ENCODE results near the gene BACH2.
"Not testable (repeated sequence)": the region's sequence is repeated elsewhere in the genome, so short reads cannot be mapped to it uniquely, and the experiment has no call there.

The BACH2 gene

DNA sequence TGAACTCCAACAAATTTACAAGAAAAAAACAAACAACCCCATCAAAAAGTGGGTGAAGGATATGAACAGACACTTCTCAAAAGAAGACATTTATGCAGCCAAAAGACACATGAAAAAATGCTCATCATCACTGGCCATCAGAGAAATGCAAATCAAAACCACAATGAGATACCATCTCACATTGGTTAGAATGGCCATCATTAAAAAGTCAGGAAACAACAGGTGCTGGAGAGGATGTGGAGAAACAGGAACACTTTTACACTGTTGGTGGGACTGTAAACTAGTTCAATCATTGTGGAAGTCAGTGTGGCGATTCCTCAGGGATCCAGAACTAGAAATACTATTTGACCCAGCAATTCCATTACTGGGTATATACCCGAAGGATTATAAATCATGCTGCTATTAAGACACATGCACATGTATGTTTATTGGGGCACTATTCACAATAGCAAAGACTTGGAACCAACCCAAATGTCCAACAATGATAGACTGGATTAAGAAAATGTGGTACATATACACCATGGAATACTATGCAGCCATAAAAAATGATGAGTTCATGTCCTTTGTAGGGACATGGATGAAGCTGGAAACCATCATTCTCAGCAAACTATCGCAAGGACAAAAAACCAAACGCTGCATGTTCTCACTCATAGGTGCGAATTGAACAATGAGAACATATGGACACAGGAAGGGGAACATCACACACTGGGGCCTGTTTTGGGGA lies 264.0 kb downstream of the BACH2 start:
- DNase-seq (ENCODE audit: low read depth, low spot score) = not testable (repeated sequence)

DNA sequence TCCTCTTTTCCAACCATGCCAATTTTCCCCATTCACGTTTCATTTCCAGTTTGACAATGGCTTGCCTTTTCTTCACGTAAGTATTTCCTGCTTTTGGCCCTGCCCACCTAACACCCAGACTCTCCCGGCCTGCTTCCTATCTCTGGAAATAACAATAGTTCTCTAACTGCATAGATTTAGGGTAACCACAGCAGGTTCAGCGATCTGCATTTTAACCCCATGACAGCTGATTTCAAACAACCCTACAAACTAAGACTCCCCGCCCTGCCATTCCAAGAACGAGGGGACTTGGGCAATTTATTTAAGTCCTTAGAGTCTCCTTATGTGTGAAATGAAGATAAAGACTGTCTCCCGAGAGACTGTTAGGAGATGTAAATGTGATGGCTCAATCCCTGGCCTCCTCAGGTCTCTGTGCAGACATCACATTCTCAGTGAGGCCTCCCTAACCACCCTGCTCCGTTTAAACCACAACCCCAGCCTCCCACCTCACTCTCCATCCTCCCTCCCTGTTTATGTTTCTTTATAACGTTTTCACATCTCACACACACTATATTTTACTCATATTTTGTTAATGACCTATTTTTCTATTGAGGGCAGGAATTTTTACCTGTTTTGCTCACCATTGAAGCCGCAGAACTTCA lies 267.5 kb downstream of the BACH2 start:
- no peak for DNase-seq (ENCODE audit: low read depth, low spot score)

DNA sequence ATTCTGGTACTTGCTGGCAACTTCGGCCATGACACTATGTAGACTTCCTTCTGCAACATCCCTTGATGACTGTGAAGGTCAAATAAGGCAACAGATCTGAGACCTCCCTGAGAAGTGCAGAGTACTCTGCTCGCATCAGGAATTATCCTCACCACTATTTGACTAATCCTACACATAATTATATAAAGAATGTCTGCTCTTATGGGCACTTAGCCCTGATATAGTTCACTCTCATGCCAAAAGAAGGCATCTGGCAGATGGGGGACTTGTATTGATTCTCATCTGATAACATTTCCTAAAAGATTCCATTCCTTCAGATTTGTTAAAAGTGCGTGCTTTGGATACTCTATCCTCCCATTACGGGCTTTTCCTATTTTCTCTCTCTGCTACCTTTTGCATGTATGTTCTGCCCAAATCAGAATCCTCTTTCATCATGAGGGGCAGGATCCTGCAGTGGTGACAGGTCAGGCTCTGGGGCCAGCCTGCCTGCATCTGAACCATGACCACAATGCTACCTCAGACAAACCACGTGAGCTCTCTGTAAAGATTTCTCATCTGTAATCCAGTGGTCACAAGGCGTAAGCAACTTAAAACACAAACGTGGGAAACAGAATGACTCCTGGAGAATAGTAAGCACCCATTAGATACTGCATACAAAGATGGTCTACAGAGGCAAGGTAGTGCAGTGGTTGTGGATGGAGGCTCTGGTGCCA lies 268.4 kb downstream of the BACH2 start:
- DNase-seq (ENCODE audit: low read depth, low spot score) = no peak

DNA sequence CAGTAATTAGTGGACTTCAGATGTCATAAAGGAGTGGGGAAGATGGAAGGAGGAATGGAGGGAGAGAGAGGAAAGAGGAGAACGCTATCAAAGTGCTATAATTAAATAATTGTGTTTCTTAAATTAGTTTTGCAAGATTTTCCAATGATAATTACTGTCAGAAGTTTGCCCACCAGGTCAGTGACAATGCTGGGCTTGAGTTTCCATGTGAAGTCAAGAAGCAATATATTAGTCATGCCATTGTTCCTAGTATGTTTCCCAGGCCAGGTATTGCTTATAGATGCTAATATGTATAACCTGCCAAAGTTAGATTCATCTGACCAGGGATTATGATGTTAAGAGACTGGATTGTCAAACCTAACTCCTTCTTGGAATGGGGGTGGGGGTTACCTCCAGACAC lies 270.4 kb downstream of the BACH2 start:
- DNase-seq (ENCODE audit: low read depth, low spot score) = no peak

DNA sequence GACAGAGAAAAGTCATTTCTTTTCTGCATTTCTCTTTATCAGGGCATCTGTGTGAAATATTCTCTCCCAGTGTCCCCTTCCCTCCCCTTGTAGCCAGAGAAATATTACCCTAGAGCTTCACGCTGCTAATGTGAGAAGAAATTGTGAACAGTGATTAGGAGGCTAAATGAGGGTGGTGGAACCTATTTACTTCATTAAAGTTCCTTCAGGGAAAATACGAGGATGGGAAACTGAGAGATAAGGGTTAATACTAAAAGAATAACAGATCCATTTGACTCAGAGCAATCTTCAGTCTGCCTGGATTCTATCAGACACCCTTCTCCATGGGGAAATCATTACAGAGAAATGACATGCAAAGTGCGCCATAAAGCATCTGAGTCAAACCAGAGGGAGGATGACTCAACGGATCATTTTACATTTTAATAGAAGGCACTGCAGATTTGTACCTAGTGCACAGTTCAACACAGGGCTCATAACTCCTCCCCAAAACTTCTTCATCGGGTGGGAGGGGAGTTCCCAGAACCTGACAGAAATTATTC lies 271.1 kb downstream of the BACH2 start:
- peak; percentile 44 for DNase-seq (ENCODE audit: low read depth, low spot score)

DNA sequence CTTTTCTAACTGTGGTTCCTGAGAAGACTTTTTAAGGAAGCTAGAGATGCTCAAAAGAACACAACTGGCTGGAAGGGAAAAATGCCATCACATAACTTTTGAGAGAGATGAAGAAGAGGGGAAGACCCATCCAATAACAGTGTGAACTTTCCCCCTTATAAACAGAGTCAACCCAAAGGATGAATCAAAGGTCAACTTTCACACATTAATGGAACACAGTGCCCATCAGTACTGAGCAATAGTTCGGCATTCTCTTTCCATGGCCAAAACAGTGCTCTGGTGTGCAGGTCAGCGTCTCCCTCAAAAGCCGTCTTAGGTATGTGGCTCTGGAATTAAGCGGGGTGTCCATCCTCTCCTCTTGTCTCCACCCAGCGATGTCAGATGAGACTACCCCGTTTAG lies 272.0 kb downstream of the BACH2 start:
- DNase-seq (ENCODE audit: low read depth, low spot score) = no peak

DNA sequence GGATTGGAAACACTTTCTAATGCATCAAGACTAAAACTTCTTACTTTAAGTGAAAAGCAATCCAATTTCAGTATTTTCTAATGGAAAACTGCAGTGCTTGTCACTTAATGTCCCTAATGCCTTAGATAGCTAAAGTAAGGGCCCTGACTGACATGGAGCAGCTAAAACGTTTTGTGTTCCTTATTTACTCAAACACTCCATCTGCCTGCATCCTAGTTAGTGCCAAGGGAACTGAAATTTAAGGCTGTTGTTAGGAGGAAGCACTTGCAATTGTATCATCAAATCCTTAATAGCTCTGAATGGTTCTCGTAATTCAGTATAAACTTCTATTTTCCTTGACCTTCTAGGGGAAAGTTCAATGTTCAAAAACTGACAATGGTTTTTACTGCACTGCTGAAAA lies 274.9 kb downstream of the BACH2 start:
- DNase-seq (ENCODE audit: low read depth, low spot score) = no peak

DNA sequence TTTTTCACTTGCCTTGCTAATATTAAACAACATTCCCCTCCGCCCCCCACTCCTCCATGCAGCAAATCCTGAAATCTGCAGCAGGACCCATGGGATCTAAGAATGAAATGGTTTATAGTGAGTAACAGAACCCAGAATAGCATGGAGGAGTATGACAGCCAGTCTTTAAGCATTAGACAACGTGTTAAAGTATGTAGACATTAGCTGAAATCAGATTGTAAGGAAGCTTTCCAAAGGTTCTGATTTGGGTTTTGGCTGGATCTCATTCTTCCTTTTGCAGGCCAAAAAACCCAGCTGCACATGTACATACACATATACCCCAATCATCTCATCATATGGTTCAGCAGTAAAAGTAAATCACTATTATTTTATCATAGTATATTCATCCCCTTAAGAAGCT lies 275.9 kb downstream of the BACH2 start:
- DNase-seq (ENCODE audit: low read depth, low spot score) = no peak

DNA sequence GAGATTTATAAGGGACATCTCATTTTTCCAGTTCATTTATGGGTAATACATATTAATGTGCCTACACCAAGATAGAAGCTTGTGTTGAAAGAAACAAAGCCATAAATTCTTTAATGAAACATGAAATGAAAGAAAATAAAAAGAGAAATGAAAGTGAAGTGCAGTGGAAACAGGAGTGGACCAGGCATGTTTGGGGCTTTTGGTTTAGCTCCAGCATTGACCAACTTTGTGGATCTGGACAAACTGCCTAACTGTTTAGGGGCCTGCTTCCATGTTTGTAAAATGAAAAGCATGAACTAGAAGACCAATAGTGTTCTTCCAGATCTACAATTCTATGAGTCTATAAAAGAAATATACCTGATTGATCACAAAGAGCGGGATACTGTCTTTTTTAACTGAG lies 277.4 kb downstream of the BACH2 start:
- no peak for DNase-seq (ENCODE audit: low read depth, low spot score)

DNA sequence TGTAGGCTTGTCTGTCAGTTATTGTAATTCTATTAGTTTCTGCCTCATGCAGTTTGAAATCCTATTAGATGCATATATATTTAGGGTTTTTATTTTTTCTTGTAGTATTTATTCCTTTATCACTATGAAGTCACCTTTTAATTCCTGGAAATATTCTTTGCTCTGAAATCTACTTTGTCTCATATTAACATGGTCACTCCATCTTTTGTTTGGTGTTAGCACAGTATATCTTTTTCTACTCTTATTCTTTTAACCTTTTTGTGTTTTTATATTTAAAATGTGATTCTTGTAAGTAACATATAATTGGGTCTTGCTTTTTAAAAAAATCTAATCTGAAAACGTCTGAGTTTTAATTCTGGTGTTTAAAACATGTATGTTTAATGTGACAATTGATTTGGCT lies 280.8 kb downstream of the BACH2 start:
- no peak for DNase-seq (ENCODE audit: low read depth, low spot score)

DNA sequence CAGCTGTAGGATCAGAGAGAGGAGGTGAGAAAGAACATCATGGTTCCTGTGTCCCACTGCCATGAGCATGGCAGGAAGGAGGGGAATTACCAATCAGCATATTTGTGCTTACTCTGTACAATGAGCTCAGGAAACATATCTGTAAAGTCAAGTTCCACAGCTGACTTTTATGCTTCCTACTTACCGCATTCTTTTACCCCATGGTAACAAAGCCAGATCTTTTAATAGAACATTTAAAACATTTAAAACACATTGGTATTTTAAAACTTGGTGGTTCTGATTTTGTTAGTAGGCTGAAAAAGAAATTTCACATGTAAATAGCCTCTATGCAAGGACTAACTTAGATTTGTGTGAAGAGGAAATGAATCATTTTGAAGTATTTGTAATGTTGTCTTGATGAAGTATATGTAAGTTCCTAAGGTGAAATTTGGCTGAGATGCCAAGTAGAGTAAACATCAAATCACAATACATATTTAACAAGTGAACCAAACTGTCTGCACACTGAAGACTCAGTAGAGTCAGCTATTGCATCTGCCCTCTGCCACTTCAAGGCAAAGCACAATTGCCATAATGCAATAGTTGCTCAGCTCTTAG lies 287.6 kb downstream of the BACH2 start:
- DNase-seq (ENCODE audit: low read depth, low spot score) = no peak

DNA sequence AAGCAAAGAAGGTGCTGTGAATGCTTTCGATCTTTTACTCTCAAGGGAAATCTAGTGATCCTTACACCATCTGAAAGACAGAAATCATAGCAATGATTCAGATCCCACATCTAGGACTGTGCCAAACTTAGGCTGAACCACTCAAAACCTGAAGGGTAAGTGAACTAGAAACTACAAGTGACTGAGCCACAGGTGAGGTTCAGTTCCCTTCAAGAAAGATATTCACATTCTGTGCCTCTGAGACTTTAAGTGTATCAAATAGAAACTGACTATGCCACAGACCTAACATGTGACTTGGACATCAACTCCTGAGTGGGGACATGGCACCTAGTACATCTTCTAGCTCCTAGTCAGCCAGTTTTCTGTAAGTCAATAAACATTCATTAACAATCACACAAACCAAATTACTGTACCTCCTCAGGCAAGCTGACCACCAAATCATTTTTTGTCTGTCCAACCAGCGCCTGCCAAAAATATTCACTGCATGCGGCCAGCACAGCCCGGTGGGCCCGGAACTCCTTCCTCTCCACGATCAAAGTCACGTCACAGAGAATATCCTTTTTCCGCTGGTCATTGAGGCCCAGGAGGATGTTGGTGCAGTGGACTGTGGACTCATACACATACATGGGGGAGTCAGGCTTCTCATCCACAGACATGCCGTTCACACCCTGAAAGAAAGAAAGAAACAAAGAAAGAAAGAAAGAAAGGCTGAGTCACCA lies 288.3 kb downstream of the BACH2 start:
- no peak for DNase-seq (ENCODE audit: low read depth, low spot score)

DNA sequence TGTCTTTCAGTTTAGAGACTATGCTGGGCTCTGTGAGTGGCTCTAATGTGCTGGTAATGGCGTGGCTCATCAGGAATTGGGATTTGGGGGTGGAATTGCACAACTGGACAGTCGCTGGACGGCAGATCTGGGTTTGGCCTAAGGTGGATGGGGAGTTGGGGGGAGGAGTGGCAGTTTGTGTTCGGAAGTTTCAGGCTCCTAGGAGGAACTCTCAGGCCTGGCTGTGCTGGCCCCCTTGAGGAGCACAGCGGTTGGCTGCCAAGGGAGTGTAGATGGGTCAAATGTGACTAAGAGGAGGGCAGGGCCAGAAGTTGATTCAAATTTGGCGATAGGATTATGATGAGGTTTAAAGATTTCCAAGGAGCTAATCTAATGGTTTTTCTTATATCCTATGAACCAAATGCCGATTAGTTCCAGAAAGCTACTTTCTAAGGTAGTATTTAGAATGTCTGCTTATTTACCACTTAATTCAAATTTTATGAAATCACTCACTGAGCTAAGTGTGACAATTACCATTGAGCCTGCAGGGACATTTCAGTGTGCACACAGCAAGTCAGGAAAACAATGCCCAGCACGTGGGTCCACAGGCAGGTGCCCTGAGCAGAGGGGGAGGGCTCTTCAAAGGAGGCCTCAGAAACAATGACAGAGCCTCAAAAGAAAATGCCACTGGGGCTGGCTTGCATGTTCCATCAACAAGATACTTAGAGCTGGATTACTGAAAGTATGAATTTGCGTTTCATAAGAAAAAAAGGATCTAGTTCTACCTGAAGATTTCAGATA lies 291.4 kb downstream of the BACH2 start:
- no peak for DNase-seq (ENCODE audit: low read depth, low spot score)

DNA sequence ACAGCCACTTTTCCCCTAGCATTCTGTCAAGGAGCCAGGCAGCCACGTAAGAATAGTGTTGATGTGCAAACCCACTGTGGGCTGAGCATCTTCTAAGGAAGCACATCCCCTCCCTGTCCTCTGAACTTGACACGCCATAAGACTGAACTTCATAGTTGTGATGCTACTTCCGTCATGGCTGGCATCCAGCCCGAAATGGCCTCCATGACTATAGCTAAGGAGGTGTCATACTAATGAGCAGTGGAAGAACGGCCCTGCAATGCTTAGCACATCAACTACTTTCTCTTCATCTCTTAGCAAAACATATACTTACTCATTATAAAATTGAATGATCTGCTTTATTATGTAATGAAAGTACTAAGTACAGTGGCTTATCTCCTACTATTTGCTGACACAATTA lies 292.1 kb downstream of the BACH2 start:
- no peak for DNase-seq (ENCODE audit: low read depth, low spot score)

DNA sequence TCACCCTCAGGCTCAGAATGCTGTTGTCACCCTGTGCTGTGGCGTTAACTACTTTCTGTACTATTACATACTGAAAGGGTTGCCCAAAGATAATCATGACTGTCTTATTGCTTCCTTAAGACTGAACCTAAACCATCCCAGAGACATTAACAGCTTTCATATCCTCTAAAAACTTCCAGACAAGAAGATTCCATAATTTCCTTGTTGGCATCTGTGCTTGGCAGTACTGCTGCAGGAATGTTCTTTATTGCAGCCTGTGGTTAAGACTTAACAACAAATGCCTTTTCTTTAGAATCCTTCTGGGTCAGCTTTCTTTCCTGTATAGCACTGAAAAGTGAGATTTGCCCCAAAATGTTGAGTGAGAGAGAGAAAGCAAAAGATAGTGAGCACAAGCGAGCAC lies 292.7 kb downstream of the BACH2 start:
- DNase-seq (ENCODE audit: low read depth, low spot score) = no peak

DNA sequence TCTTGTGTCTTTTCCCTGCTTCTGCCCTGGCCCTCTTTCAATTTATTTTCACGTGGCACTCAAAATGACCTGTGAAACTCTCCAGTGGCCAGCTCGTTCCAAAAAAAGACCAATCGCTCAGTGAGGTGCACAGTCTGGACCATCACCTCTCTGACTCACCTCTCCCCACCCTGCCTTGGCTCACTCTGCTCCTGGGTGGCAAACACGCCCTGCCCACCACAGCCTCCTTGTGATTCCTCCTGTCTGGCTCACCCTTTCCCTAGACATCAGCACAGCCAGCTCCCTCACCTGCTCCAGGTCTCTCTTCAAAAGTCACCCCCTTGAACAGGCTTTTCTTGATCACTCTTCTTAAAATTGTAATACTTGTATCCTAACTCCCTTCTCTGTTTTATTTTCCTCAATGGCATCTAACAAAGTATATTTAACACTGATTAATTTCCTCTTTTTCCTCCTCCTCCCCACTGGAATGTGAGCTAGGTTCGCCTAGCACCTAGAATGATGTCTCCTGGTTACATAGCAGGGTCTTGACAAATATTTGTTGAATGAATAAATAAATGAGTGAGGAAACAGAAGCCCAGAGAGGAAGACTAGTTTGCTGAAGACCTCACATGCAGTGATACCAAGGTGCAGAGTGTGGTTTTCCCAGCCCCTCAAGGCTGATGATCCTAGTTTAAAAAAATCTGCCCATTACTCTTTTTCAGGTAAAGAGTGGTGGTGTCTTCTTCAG lies 293.4 kb downstream of the BACH2 start:
- no peak for DNase-seq (ENCODE audit: low read depth, low spot score)

DNA sequence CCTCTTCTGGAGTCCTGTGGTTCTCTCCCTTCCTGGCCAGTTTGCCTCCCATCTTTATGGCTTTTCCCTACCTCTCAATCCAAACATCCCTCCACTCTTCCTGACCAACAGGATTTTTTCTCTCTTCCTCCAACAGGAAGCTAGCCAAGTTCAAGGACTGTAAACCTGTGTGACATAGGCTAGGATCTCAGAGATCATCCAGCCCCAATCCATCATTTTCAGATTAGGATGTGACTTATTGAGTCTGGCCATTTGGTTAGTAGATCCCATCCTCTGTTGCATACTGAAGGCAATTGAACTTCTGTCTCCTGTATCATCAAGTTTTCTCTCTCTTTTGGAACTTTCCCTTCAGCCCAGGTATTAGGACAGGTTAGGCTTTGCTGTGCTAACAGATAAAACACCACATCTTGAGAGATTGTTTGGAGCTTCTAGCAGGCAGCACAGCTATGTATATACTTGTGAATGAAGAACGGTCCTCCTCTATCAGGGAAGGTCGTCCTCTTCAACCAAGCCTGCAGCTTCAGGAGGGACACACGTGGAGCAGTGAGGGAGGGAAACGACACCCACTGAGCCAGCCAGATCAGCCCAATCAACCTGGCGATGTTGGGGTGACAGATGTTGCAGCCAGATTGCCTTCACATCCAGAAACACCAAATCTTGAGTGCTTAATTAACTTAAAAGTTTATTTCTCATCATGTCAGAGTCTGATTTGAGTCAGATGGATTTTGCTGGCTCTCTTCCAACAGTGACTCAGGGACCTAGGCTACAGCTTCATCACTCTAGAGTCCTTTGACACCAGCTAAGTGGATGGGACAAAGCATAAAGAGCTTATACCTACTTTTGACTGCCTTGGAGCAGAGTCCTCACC lies 295.5 kb downstream of the BACH2 start:
- no peak for DNase-seq (ENCODE audit: low read depth, low spot score)

DNA sequence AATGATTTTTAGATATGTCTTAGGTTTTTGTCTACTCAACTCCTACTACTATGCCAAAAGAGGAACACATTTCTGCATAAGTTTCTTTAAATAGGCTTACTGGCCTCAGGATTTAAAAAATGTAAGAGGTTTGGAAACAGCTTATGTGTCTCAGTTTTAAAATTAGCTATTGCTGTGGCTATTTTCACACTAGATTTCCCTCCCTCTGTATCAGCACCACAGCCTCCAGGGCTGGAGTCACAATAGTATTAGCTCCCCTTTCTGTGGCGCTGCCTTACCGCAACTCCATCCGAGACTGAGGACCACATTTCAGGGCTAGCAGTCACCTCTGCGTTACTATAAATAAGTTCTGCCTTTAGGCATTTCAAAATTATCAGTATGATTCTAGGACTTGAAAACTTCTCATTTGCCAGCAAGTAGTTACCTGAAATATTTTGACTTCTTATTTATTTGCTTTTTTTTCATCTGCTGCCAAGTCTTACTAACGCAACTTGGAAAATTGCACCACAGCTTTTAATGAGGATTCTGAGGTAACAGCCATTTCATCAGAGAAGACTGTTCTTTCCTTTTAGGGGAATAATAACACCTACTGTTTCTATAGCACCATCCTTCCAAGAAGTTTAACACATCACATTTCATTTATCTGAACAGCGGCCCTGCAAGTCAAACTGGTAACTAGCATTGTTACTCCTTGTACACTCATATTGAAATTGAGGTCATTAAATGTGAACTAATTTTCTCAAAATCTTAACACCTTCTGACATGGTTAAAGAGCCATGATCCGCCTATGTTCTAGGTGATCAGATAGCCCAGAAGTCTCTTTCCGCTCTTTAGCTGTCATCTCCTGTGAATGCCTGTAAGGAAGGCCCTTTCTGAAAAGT lies 296.5 kb downstream of the BACH2 start:
- no peak for DNase-seq (ENCODE audit: low read depth, low spot score)
